Measurements from ENCODE around the gene IRS1.

IRS1 gene

DNA sequence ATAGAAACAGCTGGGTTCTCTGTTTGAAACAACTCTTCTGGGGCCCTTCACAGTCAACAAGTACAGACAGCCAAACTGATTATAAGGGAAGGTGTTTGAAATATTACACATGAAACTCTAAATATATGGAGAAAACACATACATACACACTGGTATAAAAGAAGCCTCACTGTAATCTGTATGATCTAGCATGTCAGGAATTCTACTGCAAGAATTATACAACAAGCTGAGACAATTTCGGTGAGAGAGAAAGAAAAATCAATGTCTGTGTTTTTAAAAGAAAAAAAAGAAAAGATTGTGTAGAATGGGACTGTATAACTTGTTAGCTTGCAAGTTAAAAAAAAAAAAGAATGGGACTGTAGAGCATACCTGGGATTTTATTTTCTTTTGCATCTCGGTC lies 26.3 kb downstream of the IRS1 start:
- H3K27ac ChIP-seq (ENCODE audit: low read depth, low read length) = peak overlapping the region; percentile 71
- no peaks in the 10 kb centered on the region for H3K79me2 ChIP-seq (ENCODE audit: insufficient read depth, low read length)
- H4K20me1 ChIP-seq (ENCODE audit: low read depth, low read length) = no peaks in the 10 kb centered on the region
- no peak overlapping the region for H2AFZ ChIP-seq (ENCODE audit: low read depth, low read length, severe bottlenecking)
- H3K9ac ChIP-seq (ENCODE audit: low read length) = peak overlapping the region; percentile 24
- peak overlapping the region; percentile 82 for H3K4me2 ChIP-seq (ENCODE audit: low read depth, low read length, poor library complexity, severe bottlenecking)
- H3K4me3 ChIP-seq (ENCODE audit: insufficient read depth, low read length, poor library complexity, severe bottlenecking) = peak overlapping the region; percentile 14
- peaks cover 17% of the 10 kb centered on the region for H3F3A ChIP-seq (ENCODE audit: insufficient read depth)
- H3K36me3 ChIP-seq (ENCODE audit: low read length) = no peaks in the 10 kb centered on the region
- H3K9me3 ChIP-seq (ENCODE audit: insufficient read depth, low read length) = no peaks in the 10 kb centered on the region
- H3K9me2 ChIP-seq (replicated peaks; ENCODE audit: insufficient read depth, low read length) = no peaks in the 10 kb centered on the region
- H3K27me3 ChIP-seq (ENCODE audit: low read length) = no peaks in the 10 kb centered on the region
- TF ChIP-seq, protein P1, sequence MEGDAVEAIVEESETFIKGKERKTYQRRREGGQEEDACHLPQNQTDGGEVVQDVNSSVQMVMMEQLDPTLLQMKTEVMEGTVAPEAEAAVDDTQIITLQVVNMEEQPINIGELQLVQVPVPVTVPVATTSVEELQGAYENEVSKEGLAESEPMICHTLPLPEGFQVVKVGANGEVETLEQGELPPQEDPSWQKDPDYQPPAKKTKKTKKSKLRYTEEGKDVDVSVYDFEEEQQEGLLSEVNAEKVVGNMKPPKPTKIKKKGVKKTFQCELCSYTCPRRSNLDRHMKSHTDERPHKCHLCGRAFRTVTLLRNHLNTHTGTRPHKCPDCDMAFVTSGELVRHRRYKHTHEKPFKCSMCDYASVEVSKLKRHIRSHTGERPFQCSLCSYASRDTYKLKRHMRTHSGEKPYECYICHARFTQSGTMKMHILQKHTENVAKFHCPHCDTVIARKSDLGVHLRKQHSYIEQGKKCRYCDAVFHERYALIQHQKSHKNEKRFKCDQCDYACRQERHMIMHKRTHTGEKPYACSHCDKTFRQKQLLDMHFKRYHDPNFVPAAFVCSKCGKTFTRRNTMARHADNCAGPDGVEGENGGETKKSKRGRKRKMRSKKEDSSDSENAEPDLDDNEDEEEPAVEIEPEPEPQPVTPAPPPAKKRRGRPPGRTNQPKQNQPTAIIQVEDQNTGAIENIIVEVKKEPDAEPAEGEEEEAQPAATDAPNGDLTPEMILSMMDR (IDR thresholded peaks at IDR 0.05; ENCODE audit: insufficient read depth, low read length, poor library complexity, severe bottlenecking) = no peak
- no peak for TF ChIP-seq EZH2phosphoT487 (conservative IDR thresholded peaks at IDR 0.05; ENCODE audit: low read length)

DNA sequence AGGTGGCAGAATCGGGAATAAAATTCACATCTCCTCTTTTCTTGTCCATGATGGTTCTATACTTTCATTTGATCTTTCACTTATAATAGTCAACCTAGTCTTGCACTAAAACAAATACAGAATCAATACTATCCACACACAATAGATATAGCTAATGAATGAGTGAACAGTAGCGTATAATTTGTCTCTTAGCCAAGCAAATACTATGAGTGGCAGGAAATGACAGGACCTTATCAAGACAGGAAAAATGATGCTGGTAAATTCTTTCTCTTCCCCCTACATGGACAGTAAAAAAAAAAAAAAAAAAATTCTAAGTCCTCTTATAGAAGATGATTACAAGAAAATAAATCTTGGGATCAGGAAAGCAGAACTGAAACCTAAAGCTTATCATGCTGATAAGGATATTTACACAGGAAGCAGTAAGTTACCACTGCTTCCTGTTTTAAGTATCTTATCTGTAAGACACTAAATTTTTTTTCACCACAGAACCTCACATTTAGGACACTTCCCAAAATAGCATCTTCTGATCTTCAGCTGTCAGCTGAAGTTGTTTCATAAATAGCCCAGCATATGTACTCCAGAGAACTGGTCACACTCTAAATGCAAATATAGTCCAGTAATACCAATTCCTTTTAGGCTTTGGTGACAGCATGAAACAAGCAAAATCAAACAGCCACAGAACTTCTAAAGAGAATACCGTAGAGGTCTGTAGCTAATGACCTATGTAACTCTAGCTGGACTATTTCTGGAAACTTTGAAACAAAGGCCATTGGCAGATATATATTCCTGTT lies 27.0 kb downstream of the IRS1 start:
- peak overlapping the region; percentile 82 for H3K4me2 ChIP-seq (ENCODE audit: low read depth, low read length, poor library complexity, severe bottlenecking)
- H3K79me2 ChIP-seq (ENCODE audit: insufficient read depth, low read length) = 0 out of 2 replicates have a peak, but pooled peaks cover 4% of the 10 kb centered on the region
- H3K36me3 ChIP-seq (ENCODE audit: low read length) = no peaks in the 10 kb centered on the region
- H3K27ac ChIP-seq (ENCODE audit: low read depth, low read length) = peak overlapping the region; percentile 71
- no peaks in the 10 kb centered on the region for H3K27me3 ChIP-seq (ENCODE audit: low read length)
- peak overlapping the region; percentile 14 for H3K4me3 ChIP-seq (ENCODE audit: insufficient read depth, low read length, poor library complexity, severe bottlenecking)
- H2AFZ ChIP-seq (ENCODE audit: low read depth, low read length, severe bottlenecking) = no peak overlapping the region
- H3F3A ChIP-seq (ENCODE audit: insufficient read depth) = peaks cover 17% of the 10 kb centered on the region
- no peaks in the 10 kb centered on the region for H3K9me2 ChIP-seq (replicated peaks; ENCODE audit: insufficient read depth, low read length)
- H3K9ac ChIP-seq (ENCODE audit: low read length) = peak overlapping the region; percentile 24
- H3K9me3 ChIP-seq (ENCODE audit: insufficient read depth, low read length) = no peaks in the 10 kb centered on the region
- TF ChIP-seq EZH2phosphoT487 (conservative IDR thresholded peaks at IDR 0.05; ENCODE audit: low read length) = no peak
- TF ChIP-seq, protein P1 (IDR thresholded peaks at IDR 0.05; ENCODE audit: insufficient read depth, low read length, poor library complexity, severe bottlenecking) = no peak
- no peaks in the 10 kb centered on the region for H4K20me1 ChIP-seq (ENCODE audit: low read depth, low read length)

DNA sequence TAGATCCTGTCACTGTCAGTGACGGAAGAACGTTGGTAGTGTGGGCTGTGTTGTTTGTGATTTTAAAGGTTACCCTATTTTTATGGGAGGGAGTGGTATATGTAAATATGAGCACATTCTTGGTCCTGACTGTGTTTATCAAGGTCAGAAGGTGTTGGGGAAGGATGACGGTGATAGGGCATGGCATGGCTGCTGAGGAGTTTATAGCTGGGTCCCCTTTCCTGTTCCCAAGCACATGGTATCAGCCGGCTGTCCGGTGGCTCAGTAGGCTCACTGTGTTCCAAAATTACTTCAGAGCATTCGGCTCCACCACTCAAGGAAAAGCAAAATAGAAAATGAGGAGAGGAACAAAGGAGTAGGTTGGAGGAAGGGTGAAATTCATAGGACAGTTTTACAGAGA lies 28.6 kb downstream of the IRS1 start:
- H3K36me3 ChIP-seq (ENCODE audit: low read length) = no peaks in the 10 kb centered on the region
- TF ChIP-seq, protein P1 (IDR thresholded peaks at IDR 0.05; ENCODE audit: insufficient read depth, low read length, poor library complexity, severe bottlenecking) = no peak
- no peak for TF ChIP-seq EZH2phosphoT487 (conservative IDR thresholded peaks at IDR 0.05; ENCODE audit: low read length)
- H2AFZ ChIP-seq (ENCODE audit: low read depth, low read length, severe bottlenecking) = no peak overlapping the region
- no peak overlapping the region for H3K4me2 ChIP-seq (ENCODE audit: low read depth, low read length, poor library complexity, severe bottlenecking)
- peaks cover 17% of the 10 kb centered on the region for H3F3A ChIP-seq (ENCODE audit: insufficient read depth)
- no peak overlapping the region for H3K9ac ChIP-seq (ENCODE audit: low read length)
- H3K4me3 ChIP-seq (ENCODE audit: insufficient read depth, low read length, poor library complexity, severe bottlenecking) = no peak overlapping the region
- no peak overlapping the region for H3K27ac ChIP-seq (ENCODE audit: low read depth, low read length)
- no peaks in the 10 kb centered on the region for H3K27me3 ChIP-seq (ENCODE audit: low read length)
- 0 out of 2 replicates have a peak, but pooled peaks cover 4% of the 10 kb centered on the region for H3K79me2 ChIP-seq (ENCODE audit: insufficient read depth, low read length)
- no peaks in the 10 kb centered on the region for H4K20me1 ChIP-seq (ENCODE audit: low read depth, low read length)
- no peaks in the 10 kb centered on the region for H3K9me2 ChIP-seq (replicated peaks; ENCODE audit: insufficient read depth, low read length)
- H3K9me3 ChIP-seq (ENCODE audit: insufficient read depth, low read length) = no peaks in the 10 kb centered on the region

Measured in SU-DHL-6 (cell line).